GM21515 (cell line): ENCODE measurements around the gene RNASE8.
"Not testable (repeated sequence)": the region's sequence is repeated elsewhere in the genome, so short reads cannot be mapped to it uniquely, and the experiment has no call there.

Source experiments
- ATAC-seq: cut with Tn5 transposase; IDR thresholded peaks from one replicate; pipeline ENCODE4 v1.9.1; 2021; ENCODE audit not compliant: unreplicated experiment

The RNASE8 gene

DNA sequence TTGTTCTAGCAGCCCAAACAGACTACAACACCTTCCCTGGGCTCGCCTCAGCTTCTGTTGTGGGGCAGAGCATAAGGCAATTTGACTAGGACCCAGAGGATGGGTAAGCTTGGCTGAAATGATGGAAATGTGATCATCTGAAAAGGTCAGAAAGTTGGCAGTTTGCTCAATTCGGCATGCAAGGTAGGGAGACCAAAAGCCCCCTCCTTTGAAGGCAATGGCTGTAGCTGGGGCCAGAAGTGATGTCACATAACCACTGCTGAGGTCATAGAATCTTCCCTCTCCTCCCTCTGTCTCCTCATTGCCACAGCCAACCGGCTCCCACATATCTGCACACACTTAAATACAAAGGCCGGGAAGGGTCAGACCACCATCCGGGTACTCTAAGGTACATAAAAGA lies 27.7 kb upstream of the RNASE8 start, which contains the start of gene TPPP2:
TSS of gene TPPP2 (plus strand) at position 301 of the 400 bp plus-strand sequence. CDS start 365 bp downstream, outside the sequence.
- no peak for ATAC-seq

DNA sequence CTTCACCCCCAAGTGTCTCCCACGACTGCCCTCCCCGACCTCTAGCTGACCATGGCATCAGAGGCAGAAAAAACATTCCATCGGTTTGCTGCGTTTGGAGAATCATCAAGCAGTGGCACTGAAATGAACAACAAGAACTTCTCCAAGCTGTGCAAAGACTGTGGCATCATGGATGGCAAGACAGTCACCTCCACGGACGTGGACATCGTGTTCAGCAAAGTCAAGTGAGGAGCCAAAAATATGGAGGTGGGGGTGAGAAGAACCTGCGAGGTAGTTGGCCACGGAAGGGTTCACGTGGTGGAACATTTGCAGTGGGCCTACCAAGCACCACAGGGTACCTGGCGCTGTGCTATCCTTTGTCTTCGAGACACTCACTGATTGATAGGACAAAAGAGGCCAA lies 27.1 kb upstream of the RNASE8 start:
- no peak for ATAC-seq

DNA sequence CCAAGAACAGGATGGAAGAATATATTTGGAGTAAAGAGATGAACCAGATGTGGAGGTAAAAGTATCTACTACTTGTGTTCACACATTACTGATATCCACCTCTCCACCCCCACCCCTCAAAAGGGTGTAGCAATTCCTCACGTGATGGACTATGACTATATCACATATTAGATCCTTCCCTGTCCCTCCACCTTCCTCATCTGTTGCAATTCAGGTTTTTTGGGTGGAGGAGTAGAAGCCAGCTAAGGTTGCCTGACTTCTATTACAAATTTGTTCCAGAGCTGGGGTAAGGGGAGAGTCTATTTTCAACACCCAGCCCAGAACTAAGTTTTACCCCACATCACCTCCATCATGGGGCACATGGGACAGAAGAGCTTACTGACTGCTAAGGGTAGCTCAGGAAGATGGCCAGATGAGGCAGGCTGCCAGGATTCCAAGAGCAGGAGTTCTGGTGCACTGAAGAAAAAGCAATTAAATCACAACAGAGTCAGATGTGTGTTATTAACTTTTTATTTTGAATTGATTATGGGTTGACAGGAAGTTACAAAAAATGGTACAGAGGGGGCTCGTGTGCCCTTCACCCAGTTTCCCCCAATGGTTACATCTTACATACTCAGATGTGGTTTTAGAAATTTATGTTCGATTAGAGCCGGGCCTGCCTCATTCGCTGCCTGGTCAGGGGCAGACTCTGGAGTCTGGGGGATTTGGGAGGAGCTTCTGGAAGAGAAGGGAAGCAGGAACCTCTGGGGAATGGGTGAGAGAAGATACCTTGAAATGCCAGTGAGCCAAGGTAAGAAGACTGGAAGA lies 25.1 kb upstream of the RNASE8 start:
- ATAC-seq: no peak

DNA sequence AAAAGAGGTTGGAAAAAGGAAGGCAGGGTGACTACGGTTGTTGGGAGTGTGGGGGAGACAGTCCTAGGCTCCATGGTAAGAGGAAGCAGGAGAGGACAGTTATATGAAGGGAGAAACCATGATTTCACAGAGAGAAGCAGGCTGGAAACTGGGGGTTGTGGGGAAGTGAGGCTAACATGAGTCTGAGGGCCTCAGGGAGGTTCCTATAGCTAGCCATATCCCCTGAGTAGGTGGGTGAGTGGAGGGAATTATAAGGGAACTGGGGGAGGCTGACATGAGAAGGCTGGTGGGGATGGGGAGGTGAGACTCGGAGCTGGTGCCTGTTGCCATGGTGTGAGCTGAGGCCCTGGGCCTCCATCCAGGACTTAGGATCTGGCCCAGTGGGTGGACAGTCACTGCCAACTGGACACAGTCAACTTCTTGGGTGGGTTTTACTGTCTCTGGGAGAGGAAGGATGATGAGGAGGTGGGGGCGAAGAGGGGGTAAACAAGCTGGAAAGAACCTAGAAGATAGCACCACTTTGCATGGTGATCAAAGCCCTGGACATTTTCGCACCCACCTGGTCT lies 24.4 kb upstream of the RNASE8 start:
- no peak for ATAC-seq

DNA sequence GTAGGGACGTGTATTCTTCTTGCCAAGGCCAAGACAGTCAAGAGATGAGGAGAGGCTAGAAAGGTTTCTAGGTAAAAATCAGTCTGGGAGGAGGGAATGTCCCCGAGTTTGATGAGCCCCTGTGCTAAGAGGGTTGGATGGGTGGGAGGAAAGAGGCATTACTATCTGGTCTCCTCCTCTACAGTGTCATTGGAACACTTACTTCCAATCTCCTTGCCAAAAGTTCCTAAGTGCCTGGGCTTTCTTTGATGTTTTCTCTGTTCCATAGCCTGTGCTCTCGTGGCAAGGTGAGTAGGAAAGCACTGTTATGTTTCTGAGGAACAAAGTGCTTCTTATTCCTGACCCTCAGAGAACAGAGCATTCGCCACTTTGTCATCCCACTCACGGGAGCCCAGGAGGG lies 22.9 kb upstream of the RNASE8 start, which contains the start of gene RNASE13:
TSS of gene RNASE13 (minus strand) at position 101 of the 400 bp plus-strand sequence. CDS start 519 bp downstream, outside the sequence.
- ATAC-seq: no peak

DNA sequence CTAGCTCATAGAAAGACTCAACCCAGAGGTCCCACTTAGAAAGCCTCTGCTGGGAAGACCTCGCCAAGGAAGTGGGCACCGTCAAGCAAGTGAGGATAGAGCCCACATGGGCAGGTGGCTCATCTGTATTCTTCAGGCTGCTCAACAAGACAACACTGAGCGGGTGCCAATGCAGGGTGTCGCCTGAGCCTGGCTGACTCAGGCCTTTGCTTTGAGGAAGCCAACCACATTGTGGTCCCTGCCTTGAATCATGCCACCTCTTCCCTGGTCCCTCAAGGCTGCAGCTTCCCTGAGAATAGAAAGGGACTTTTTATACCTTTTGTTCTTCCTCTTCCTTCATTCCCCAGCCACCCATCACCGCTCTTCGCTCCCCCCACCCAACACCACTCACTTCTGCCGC lies 20.9 kb upstream of the RNASE8 start:
- ATAC-seq: no peak

DNA sequence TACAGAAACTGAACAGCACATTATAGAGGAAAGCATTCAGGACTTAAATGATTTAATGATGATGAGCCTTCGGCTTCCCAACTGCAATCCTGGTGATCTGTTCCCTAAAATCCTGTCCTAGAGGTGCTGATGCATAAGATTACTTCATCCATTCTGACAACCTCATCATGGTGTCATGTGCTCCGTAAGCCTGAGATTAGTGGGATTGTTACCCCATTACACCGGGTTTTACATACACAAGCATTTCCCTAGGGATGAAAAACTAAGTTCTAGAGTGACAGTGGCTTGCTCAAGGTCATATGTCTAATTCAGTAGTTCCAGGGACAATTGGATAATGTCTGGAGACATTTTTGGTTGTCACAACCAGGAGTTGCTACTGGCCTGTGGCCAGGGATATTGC lies 20.5 kb upstream of the RNASE8 start:
- ATAC-seq: no peak

DNA sequence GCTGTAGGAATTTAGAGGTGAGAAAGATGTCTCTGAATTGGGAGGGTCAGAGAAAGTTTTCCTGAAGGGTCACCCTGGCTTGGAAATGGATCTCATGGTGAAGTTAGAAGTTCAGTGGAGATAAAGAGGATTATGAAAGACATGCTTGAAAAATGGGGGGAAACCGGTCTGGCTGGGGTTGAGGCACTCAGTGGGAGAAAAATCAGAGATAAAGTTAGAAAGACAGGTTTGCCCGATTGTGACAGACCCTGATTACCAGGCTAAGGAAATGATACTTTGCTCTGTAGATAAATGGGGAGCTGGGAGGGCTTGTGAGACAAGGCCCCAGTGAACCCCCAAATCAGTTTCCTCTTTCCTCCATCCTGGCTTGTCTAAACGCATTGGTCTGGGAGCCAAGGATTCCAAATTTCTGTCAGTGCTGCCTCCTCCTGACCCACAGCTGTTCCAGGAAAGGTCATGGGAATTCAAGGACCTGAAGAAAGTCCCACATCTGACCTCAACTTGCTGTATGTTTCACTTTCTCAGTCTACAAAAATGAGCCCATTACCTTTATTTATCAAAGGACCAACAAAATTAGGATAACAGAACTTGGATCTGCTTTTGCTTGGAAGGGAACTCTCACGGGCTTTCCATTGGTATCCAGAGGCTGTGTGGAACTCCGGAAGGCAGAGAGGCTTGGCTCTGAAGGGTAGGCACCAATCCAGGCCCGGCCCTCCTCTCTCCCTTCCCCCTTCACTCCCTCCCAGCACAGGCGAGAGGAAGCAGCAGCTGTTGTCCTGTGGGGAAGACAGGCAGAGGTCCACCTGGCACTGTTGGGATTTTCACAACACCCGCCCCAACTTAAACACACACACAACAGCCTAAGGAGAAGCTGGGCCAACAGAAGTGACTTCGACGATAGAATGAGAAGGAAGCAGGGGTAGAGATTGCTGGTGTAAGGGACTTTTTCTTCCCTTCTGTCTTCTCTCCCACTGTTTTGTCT lies 18.9 kb upstream of the RNASE8 start:
- no peak for ATAC-seq

DNA sequence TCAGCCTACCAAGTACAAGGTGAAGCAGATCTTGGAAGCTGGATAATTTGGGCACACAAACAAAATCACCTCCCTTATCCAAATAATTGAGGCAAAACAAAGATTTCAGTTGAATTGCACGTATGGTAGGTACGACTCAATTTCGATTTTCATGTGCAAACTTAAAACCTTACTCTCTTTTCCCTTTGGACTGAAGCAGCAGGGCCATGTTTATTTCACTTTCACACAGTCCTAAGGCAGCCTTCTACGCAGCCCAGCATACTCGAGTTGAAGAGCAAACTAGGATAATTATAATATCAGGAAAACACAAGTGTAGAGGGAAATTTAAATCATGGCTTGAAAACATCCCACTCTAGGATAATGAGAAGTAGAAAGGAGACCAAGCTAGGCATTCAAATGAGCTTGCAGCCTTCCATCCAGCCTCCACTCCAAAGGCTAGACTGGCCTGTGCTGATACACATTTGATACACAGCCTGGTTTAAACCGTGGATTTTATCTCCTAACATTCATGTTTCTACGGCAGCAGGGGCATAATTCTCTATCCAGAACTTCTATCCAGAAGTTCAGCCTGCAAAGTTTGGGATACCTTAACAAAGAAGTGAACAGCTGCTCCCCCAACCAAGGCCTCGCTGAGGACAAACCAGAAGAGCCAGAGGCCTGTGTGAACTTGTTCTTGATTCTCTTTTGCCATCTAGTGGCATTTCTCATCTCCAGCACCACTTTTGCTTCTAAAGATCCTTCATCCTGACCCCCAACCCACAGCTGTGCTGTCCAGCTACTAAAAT lies 17.8 kb upstream of the RNASE8 start:
- no peak for ATAC-seq

DNA sequence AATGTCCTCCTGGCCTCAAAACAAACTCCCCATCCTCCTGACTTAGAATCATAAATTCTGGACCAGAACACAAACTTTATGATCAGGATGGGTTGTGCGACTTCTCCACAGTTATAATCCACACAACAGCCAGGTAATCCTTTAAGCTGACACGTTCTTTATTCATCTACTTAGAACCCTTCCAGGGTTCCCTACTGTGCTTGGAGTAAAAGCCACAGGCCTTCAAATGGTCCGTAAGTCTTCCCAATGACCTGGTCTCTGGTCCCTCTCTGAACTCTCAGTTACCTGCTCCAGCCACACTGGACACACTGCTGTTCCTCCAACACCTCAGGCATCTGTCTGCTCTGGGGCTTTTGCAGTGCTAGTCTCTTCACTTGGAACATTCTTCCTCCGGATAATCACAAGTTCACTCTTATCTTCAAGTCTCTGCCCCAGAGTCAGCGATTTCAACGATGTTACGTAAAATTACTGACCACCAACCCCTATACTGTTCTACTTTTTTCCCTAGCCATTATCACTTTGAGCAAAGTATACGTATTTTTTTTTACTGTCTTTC lies 17.2 kb upstream of the RNASE8 start:
- no peak for ATAC-seq

DNA sequence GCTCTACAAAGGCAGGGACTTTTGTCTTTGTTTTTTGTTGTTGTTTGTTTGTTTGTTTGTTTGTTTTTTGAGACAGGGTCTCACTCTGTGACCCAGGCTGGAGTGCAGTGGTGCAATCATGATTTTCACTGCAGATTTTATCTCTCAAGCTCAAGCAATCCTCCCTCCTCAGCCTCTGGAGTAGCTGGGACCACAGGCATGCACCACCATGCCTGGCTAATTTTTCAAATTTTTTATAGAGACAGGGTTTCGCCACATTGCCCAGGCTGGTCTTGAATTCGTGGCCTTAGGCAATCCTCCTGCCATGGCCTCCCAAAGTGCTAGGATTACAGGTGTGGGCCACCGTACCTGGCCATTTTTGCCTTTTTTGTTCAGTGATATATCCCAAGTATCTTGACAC lies 16.7 kb upstream of the RNASE8 start:
- not testable (repeated sequence) for ATAC-seq

DNA sequence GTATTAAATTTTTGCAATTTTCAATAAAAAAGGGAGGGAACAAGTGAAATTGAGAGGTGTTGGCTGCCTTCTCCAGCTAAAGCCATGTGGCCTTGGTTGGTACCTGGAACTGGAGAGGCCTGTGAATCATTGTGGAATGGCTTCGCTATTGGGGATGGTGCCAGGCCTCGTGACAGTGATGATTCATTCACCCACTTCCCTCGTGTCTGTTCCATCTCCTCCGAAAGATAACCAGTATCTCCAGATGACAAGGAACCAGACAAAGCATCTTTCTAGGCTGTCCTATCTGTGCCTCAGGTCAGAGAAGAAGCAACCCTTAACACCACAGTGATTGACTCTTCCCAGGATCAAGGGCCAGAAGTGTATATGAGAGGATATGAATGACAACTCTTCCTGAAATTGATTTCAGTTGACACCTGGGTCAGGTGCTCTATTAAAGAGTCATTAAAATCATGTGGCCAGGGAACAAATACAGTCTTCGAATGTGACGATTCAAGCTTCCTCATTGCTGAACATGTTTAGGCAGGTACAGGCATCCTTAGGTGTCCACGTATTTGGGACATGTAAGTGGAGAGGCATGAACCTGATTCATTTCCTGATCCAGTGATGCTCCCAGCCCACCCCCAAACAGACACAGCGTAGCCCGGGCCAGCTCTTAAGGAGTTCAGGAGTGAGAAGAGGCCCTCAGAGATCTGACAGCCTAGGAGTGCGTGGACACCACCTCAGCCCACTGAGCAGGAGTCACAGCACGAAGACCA lies 15.8 kb upstream of the RNASE8 start, which contains the start of gene RNASE7:
TSS of gene RNASE7 (plus strand) at position 687 of the 758 bp plus-strand sequence. CDS start 631 bp downstream, outside the sequence.
- no peak for ATAC-seq

DNA sequence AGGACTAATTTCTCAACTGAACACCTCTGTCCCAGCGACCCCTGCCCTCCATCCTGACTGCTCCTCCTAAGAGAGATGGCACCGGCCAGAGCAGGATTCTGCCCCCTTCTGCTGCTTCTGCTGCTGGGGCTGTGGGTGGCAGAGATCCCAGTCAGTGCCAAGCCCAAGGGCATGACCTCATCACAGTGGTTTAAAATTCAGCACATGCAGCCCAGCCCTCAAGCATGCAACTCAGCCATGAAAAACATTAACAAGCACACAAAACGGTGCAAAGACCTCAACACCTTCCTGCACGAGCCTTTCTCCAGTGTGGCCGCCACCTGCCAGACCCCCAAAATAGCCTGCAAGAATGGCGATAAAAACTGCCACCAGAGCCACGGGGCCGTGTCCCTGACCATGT lies 14.7 kb upstream of the RNASE8 start:
- ATAC-seq: no peak

DNA sequence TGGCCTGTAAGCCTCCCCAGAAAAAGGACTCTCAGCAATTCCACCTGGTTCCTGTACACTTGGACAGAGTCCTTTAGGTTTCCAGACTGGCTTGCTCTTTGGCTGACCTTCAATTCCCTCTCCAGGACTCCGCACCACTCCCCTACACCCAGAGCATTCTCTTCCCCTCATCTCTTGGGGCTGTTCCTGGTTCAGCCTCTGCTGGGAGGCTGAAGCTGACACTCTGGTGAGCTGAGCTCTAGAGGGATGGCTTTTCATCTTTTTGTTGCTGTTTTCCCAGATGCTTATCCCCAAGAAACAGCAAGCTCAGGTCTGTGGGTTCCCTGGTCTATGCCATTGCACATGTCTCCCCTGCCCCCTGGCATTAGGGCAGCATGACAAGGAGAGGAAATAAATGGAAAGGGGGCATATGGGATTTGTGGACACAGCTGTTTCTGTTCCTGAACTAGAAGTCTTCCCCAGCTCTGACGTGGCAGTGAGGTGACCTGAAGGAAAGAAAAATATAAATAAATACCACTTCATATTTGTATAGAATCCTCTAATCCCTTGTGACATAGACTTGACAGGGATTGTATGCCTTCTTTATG lies 14.1 kb upstream of the RNASE8 start:
- no peak for ATAC-seq

DNA sequence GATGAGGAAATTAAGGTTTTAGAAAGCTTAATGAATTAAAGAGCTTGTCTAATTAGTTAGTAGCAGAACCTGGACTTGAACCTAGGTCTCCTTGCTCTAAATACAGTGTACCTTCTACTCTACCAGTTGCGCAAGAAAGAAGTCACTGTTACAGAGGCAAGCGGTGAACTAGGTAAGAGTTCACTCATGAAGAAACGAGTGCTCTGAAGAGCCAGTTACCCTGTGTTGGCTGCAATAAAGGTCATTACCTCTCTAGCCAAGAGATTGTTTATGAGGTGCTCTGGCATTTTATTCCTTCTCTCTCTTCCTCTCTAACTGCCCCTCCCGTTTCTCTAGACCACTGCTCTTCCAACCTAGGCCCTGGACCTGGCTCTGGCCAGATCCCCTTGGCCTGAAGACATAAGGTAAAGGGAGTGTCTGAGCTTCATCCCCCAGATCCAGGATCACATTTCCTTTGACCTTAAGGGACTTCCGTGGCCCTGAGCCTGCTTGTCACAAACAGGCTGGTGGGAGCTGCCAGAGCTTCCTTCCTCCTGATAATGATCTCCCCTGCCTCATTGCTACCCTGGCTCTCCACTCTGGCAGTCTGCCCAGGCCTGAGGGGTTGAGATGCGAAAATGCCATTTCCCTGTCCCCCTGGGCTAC lies 13.5 kb upstream of the RNASE8 start:
- ATAC-seq: no peak

DNA sequence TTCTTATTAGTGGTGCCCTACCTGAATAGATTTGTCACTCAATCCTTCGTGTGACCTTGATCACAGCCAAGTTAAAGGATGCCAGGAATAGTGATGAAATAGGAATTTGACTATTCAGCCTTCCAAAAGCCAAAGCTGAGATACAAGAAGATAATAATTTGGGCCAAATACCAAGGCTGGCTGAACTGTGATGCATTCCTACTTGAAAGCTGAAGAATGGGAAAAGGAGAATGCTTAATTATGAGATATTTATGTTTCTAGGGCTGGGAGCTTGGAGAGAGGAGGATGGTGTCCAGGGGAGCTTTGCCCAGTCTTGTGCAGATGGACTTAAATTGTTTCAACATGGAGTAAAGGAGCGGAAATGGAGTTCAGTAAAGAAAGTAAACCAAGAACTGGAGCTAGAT lies 10.2 kb upstream of the RNASE8 start:
- ATAC-seq: no peak

DNA sequence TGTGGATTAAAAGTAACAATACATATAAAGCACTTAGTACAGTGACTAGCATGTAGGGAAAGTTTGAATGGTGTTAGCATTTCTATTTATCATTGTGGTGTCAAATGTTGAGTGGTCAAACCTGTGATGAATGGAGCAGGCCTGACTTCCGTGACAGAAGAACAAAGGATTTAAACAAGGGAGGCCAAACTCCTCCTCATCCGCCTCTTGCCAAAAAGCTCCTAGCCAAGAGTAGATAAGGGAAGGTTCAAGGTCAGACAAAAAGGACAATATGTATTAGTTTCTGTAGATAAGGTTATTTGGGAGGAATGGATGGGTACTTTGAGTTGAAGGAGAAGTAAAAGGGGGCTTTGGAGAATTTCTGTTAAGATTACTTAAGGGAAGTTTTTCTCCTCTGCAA lies 9.0 kb upstream of the RNASE8 start:
- ATAC-seq: no peak

DNA sequence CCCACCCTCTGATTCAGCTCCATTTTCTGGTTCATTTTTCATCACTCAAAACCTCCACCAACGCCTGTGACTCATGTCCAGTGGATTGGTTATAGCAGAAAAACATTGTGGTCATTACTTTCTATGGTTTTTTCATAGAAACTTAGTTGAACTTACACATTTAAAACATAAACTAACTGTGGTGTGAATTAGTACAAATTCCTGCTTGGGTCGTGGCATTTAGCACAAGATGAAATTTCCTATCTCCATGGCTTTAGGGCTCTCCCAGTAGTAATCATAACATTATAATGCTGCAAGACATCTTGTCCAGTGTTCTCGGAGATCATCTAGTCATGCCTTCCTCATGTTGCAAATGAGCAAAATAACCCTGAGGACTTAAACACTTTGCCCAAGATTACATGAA lies 8.3 kb upstream of the RNASE8 start:
- ATAC-seq: no peak

DNA sequence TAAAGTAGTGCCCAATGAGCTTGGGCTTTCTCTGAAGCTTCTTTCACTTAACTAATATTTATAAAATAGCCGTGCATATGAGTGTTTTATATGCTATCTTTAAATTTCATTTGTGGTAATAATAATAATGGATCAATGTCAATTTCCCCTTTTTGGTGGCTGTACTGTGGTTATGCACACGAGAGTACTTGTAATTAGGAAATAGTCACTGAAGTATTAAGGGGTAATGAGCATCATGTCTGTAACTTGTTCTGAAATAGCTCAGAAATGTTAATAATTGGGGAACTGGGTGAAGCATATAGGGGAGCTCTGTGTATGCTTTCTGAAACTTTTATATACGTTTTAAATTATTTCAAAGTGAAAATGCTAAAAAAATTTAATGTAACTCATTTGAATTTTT lies 7.0 kb upstream of the RNASE8 start:
- ATAC-seq: no peak
